AG04450 (cell line): ENCODE measurements around the gene SOAT1. TPM values are rescaled to one million over a fixed set of nuclear protein-coding genes. Genes with fewer than 3 reads are reported as not detected.

Experiments used
- CTCF ChIA-PET: fragments of 300-600, 350-600 bp; formaldehyde crosslinking; extraction: SDS; loops from one replicate; lab custom pipeline; 2022; ENCODE audit warnings: antibody characterized with exemption, inconsistent platforms; lab: Charles Lee
- POLR2A ChIA-PET: fragments of 350-600 bp; formaldehyde crosslinking; extraction: SDS; loops from one replicate; lab custom pipeline; 2021; ENCODE audit warnings: antibody characterized with exemption, inconsistent platforms; lab: Yijun Ruan, JAX
- DNase-seq: peaks from one replicate; pipeline ENCODE4 v3.0.0-alpha.2; 2011; ENCODE audit warnings: low read depth, low spot score
- H3K27ac ChIP-seq: one replicate; pipeline ENCODE4 v1.5.1; 2012; ENCODE audit warnings: low read depth, low read length, control low read depth
- H3K27me3 ChIP-seq: one replicate; pipeline ENCODE4 v1.6.0; 2012; ENCODE audit warnings: low read length; ENCODE audit not compliant: control insufficient read depth, insufficient read depth
- H3K4me3 ChIP-seq: 2 replicates; pipeline ENCODE4 v1.5.1; 2011; ENCODE audit warnings: mild to moderate bottlenecking, low read depth, low read length, control low read depth
- H3K9me3 ChIP-seq: 2 replicates; pipeline ENCODE4 v1.5.1; 2012; ENCODE audit warnings: low read length; ENCODE audit not compliant: control insufficient read depth, insufficient read depth
- polyA plus RNA-seq: library from polyadenylated mRNA; depleted of rRNA; stranded (reverse); fragments of >200 nt; gene quantifications from 2 replicates; pipeline ENCODE4 v1.2.3, GENCODE V29; 2011
- TF ChIP-seq, protein P1 (sequence below): IDR thresholded peaks from 2 replicates; pipeline ENCODE4 v1.5.1; 2011; ENCODE audit warnings: low read depth, low read length, control low read depth, inconsistent platforms

The SOAT1 gene
- polyA plus RNA-seq, 1 experiment = 54.2 TPM

DNA sequence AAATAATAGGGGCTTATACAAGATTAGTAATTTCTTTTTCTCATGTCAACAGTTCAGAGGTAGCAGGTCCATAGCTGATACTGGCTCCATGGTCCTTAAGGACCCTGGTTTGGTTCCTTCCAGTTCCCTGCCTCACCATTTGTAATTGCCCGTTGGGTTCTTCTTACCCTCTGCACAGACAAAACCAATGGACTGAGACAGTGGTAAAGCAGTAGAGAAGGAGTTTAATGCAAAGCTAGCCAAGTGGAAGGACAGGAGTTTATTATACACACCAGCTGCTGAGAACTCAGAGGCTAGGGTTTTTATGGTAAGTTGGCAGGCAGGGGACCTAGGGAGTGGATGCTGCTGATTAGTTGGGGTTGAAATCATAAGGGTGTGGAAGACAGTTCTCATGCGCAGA lies 36.3 kb downstream of the SOAT1 start:
- Histone ChIP-seq H3K27me3 (no peaks in the 10 kb centered on the region), H3K9me3 (no peaks in the 10 kb centered on the region; the same call in 1 of the 2 replicates), H3K27ac (no peak overlapping the region), H3K4me3 (no peak overlapping the region)
- ChIA-PET CTCF (no interaction called here), POLR2A (no interaction called here)
- TF ChIP-seq, protein P1, sequence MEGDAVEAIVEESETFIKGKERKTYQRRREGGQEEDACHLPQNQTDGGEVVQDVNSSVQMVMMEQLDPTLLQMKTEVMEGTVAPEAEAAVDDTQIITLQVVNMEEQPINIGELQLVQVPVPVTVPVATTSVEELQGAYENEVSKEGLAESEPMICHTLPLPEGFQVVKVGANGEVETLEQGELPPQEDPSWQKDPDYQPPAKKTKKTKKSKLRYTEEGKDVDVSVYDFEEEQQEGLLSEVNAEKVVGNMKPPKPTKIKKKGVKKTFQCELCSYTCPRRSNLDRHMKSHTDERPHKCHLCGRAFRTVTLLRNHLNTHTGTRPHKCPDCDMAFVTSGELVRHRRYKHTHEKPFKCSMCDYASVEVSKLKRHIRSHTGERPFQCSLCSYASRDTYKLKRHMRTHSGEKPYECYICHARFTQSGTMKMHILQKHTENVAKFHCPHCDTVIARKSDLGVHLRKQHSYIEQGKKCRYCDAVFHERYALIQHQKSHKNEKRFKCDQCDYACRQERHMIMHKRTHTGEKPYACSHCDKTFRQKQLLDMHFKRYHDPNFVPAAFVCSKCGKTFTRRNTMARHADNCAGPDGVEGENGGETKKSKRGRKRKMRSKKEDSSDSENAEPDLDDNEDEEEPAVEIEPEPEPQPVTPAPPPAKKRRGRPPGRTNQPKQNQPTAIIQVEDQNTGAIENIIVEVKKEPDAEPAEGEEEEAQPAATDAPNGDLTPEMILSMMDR = no peak
- no peak for DNase-seq

DNA sequence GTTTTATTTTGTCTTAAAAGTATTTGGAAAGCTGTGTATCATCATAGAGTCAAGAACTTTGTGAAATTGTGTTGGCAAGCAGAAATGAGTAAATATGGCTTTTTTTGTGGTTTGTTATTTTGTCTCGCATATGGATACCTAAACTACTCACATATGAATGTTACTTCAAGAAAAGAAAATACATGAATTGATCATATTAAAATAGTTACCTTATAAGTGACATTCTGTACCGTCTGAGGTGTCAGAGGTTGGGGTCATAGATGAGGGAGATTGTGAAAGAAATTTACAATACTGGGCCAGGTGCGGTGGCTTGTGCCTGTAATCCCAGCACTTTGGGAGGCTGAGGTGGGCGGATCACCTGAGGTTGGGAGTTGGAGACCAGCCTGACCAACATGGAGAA lies 40.8 kb downstream of the SOAT1 start:
- TF ChIP-seq, protein P1 = no peak
- no peak overlapping the region for H3K4me3 ChIP-seq
- H3K27ac ChIP-seq = no peak overlapping the region
- DNase-seq = no peak
- ChIA-PET POLR2A (interaction anchor here (0.7 kb wide), 1 partner anchor 29 kb away, joined by 4 read pairs; no protein-coding TSS in a partner anchor), CTCF (no interaction called here)
- H3K9me3 ChIP-seq = no peaks in the 10 kb centered on the region; the same call in 1 of the 2 replicates
- no peaks in the 10 kb centered on the region for H3K27me3 ChIP-seq

DNA sequence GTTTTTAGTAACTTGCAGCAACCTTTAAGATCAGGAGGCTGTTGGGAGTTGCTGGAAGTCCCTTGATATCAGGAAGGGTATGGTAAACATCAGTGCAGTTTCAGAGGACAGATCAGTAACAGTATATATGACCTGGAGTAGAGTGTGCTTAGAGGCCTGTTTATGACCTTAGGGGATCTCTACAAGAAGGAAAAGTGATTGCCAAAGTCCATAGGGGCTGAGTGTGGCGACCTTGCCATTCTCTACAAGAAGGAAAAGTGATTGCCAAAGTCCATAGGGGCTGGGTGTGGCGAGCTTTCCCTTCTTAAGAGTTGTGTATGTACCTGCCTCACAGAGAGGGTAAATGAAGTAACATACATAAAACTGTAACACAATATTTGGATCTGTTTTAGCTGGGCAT lies 43.7 kb downstream of the SOAT1 start:
- Histone ChIP-seq H3K27me3 (no peaks in the 10 kb centered on the region), H3K9me3 (no peaks in the 10 kb centered on the region), H3K4me3 (no peak overlapping the region), H3K27ac (no peak overlapping the region)
- POLR2A ChIA-PET = no interaction called here
- DNase-seq = no peak
- TF ChIP-seq, protein P1 = no peak
- CTCF ChIA-PET = no interaction called here

DNA sequence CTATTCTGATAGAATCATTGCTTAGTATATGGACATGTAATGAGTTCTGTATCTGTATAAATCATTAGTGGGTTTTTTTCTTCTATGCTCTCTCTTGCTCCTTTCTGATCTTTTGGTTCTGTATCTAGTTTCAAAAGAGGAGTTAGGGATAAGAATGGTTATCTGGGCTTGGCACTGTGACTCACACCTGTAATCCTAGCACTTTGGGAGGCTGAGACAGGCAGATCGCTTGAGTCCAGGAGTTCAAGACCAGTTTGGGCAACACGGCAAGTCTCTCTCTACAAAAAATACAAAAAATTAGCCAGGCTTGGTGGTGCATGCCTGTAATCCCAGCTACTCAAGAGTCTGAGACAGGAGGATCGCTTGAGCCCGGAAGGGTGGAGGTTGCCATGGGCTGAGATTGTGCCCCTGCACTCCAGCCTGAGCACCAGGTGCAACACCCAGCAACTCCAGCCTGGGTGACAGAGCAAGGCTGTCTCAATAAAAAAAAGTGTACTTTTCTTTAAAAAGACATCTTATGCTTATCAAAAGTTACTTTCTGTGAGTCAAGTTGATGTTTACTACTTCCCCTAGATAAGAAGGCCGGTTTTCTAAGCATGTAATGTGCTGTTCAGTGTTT lies 44.5 kb downstream of the SOAT1 start:
- TF ChIP-seq, protein P1 = no peak
- Histone ChIP-seq H3K9me3 (no peaks in the 10 kb centered on the region), H3K27ac (no peak overlapping the region), H3K27me3 (no peaks in the 10 kb centered on the region), H3K4me3 (no peak overlapping the region)
- DNase-seq = no peak
- ChIA-PET POLR2A (no interaction called here), CTCF (no interaction called here)

DNA sequence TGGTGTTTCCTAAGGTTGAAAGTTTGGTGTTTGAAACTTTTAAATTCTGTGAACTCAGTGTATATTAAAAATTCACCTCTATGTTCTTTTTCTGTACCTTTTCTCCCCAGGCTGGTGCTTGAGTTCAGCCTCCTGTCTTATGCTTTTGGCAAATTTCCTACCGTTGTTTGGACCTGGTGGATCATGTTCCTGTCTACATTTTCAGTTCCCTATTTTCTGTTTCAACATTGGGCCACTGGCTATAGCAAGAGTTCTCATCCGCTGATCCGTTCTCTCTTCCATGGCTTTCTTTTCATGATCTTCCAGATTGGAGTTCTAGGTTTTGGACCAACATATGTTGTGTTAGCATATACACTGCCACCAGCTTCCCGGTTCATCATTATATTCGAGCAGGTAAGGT lies 47.3 kb downstream of the SOAT1 start:
- TF ChIP-seq, protein P1 = no peak
- ChIA-PET POLR2A (no interaction called here), CTCF (no interaction called here)

More for the DNA sequence above, 47.3 kb downstream of the SOAT1 start:
- no peak for DNase-seq
- Histone ChIP-seq H3K27me3 (no peaks in the 10 kb centered on the region), H3K9me3 (no peaks in the 10 kb centered on the region), H3K27ac (no peak overlapping the region), H3K4me3 (no peak overlapping the region)
